ENCODE results near the gene TTLL7. TPM values are rescaled to one million over a fixed set of nuclear protein-coding genes. Genes with fewer than 3 reads are reported as not detected.
A peak's percentile ranks its signal among the peaks of the same experiment; 100 is the strongest.
"Not testable (repeated sequence)": the region's sequence is repeated elsewhere in the genome, so short reads cannot be mapped to it uniquely, and the experiment has no call there.

TTLL7 gene
- total and polyA plus RNA-seq, 2 experiments from 2014 or later: 3.8 to 7.7 TPM

DNA sequence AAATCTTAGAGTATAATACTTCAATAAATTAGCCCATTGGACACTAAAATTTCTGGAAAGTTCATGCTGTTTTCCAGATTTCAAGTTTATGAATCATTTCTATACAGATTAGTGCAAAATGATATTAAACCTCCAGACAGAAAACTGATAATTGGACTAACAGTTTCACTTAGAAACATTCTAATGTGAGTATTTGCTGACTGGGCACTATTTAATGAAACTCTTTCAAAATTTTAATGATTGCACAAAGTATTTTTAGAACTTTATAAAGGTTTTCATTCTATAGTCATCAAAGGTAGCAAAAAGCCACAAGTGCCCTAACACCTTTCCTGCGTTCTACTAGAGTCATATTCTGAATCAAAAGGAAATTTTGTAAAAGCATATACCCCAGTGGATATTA is 81.0 kb downstream of the TTLL7 start:
- Histone ChIP-seq H3K4me1 (ENCODE audit: low read depth) (peaks cover 6% of the 10 kb centered on the region), H3K4me3 (no peak overlapping the region), H3K27ac (no peak overlapping the region), H3K27me3 (no peaks in the 10 kb centered on the region), H3K9me3 (ENCODE audit: low read depth) (no peaks in the 10 kb centered on the region), H3K36me3 (no peaks in the 10 kb centered on the region)
- TF ChIP-seq, protein P1, sequence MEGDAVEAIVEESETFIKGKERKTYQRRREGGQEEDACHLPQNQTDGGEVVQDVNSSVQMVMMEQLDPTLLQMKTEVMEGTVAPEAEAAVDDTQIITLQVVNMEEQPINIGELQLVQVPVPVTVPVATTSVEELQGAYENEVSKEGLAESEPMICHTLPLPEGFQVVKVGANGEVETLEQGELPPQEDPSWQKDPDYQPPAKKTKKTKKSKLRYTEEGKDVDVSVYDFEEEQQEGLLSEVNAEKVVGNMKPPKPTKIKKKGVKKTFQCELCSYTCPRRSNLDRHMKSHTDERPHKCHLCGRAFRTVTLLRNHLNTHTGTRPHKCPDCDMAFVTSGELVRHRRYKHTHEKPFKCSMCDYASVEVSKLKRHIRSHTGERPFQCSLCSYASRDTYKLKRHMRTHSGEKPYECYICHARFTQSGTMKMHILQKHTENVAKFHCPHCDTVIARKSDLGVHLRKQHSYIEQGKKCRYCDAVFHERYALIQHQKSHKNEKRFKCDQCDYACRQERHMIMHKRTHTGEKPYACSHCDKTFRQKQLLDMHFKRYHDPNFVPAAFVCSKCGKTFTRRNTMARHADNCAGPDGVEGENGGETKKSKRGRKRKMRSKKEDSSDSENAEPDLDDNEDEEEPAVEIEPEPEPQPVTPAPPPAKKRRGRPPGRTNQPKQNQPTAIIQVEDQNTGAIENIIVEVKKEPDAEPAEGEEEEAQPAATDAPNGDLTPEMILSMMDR (IDR thresholded peaks at IDR 0.05; ENCODE audit: low read depth, low read length): no peak
- DNase-seq (ENCODE audit: low read depth in 1 of 2, low spot score in 1 of 2): no peak

DNA sequence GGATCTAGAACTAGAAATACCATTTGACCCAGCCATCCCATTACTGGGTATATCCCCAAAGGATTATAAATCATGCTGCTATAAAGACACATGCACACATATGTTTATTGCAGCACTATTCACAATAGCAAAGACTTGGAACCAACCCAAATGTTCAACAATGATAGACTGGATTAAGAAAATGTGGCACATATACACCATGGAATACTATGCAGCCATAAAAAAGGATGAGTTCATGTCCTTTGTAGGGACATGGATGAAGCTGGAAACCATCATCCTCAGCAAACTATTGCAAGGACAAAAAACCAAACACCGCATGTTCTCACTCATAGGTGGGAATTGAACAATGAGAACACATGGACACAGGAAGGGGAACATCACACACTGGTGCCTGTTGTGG is 82.8 kb downstream of the TTLL7 start:
- not testable (repeated sequence) for DNase-seq (ENCODE audit: low read depth in 1 of 2, low spot score in 1 of 2)

DNA sequence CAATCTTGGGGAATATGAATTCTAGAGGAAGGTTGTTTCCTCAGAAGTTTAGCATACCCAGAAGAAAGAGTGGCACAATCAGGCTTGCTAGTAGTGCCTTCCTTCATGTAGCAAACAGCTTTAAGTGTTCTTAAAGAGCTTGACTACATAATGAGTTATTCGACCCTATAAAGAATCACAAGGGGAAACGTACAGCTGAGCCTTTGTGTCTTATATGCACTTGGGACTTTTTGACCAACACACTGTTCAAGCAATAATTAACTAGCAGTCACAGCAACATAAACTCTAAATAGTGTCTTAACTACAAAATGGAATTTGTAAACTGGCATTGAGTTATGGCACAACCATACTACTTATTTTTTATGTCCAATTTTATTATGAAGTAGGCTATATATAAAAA is 86.1 kb downstream of the TTLL7 start:
- Histone ChIP-seq H3K4me1 (ENCODE audit: low read depth) (no peaks in the 10 kb centered on the region), H3K27me3 (no peaks in the 10 kb centered on the region), H3K4me3 (no peak overlapping the region), H3K27ac (no peak overlapping the region), H3K36me3 (no peaks in the 10 kb centered on the region), H3K9me3 (ENCODE audit: low read depth) (no peaks in the 10 kb centered on the region)
- no peak for DNase-seq (ENCODE audit: low read depth in 1 of 2, low spot score in 1 of 2)
- TF ChIP-seq, protein P1 (IDR thresholded peaks at IDR 0.05; ENCODE audit: low read depth, low read length): no peak

More for the DNA sequence above, 82.8 kb downstream of the TTLL7 start:
- H3K27ac ChIP-seq; H3K4me1 ChIP-seq (ENCODE audit: low read depth); H3K36me3 ChIP-seq; H3K9me3 ChIP-seq (ENCODE audit: low read depth); H3K4me3 ChIP-seq; H3K27me3 ChIP-seq: not testable (repeated sequence)

DNA sequence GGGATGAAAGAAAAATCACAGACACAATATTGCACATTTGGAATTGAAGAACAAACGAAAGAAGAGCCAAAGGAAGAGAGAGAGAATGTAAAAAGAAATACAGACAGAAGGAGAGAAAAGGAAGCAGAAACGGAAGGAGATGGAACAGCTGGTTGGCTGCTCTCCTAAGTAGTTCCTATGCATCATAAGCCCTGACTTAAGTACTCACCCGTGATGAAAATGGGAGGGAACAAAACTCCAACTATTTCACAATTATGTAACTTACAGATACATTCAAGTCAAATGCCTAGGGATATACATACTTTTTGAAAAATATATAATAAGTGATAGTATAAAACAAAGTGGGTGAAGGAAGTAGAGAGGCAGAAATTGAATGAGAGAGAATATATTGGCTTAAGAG is 88.5 kb downstream of the TTLL7 start:
- Histone ChIP-seq H3K27me3 (no peaks in the 10 kb centered on the region), H3K36me3 (no peaks in the 10 kb centered on the region), H3K9me3 (ENCODE audit: low read depth) (no peaks in the 10 kb centered on the region), H3K4me3 (no peak overlapping the region), H3K27ac (no peak overlapping the region), H3K4me1 (ENCODE audit: low read depth) (no peaks in the 10 kb centered on the region)
- TF ChIP-seq, protein P1 (IDR thresholded peaks at IDR 0.05; ENCODE audit: low read depth, low read length): no peak
- DNase-seq (ENCODE audit: low read depth in 1 of 2, low spot score in 1 of 2): peak in 1 of 2 donors; percentile 74

DNA sequence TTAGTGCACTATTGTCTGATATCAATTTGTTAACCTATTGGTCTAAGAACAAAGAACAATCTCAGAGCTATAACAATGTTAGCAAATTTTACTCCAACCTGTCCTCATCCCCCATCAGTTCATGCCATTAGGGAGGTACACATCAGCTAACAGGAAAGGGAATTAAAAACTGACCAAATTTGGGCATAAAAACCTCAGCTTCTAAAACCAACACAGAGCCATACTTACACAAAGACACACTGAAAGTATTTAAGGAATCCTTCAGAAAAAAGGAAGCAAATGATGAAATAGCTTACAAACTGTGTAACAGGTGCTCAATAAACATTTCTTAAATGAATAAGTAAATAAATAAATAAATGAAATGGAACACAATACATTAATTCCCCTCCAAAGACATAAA is 89.2 kb downstream of the TTLL7 start:
- H3K4me3 ChIP-seq: no peak overlapping the region
- H3K27me3 ChIP-seq: no peaks in the 10 kb centered on the region
- no peaks in the 10 kb centered on the region for H3K9me3 ChIP-seq (ENCODE audit: low read depth)
- no peaks in the 10 kb centered on the region for H3K4me1 ChIP-seq (ENCODE audit: low read depth)
- DNase-seq (ENCODE audit: low read depth in 1 of 2, low spot score in 1 of 2): no peak
- H3K36me3 ChIP-seq: no peaks in the 10 kb centered on the region
- TF ChIP-seq, protein P1 (IDR thresholded peaks at IDR 0.05; ENCODE audit: low read depth, low read length): no peak
- no peak overlapping the region for H3K27ac ChIP-seq

DNA sequence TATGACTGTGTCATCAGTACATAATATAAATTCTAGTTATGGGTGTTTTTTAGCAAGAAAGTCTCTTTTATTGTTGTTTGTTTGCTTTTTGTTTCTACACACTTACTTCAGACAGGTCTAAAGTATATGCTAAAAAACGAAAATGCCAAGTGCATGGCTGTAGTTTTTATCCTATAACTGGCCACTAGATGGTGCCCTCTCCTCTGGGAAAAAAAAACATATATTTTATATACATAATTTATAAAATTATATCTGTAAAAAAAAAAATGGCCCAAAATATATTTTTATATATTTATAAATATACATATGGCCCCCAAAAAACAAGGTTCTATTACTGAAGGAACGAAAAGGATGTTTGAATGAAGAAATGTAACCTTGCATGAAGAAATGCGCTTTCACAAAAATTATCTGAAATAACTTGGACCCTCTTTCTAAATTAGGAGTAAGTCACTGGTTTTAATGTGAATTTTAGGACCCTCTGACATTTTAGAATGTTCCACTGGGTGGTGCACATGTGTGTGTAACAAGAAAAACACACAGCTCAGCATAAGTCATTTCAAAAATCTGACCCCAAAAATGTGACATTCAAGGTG is 93.5 kb downstream of the TTLL7 start:
- Histone ChIP-seq H3K36me3 (no peaks in the 10 kb centered on the region), H3K27me3 (no peaks in the 10 kb centered on the region), H3K4me3 (no peak overlapping the region), H3K27ac (no peak overlapping the region), H3K4me1 (ENCODE audit: low read depth) (no peaks in the 10 kb centered on the region), H3K9me3 (ENCODE audit: low read depth) (no peaks in the 10 kb centered on the region)
- TF ChIP-seq, protein P1 (IDR thresholded peaks at IDR 0.05; ENCODE audit: low read depth, low read length): peak; percentile 60
- DNase-seq (ENCODE audit: low read depth in 1 of 2, low spot score in 1 of 2): peak; percentile 45 to 46
